ENCODE data around the gene CDKN1C. TPM values are rescaled to one million over a fixed set of nuclear protein-coding genes. Genes with fewer than 3 reads are reported as not detected.

CDKN1C gene
- total and polyA plus RNA-seq, 4 donors, result 2.6 to 10.2 (median 3.5) TPM

DNA sequence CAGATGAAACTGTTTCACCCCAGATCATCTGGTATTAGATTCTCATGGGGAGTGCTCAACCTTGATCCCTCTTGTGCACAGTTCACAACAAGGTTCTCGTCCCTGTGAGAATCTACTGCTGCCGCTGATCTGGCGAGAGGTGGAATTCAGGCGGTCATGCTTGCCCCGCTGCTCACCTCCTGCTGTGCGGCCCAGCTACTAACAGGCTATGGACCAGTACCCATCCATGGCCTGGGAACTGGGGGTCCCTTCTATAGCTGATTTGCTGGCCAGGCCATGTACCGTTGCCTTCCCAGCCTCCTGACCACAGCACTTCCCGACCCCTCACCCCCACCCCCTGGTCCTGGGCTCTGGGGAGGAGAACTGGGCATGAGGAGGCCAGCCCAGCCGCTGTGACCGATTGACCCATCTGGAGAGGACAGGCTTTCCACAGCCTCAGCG lies 41.1 kb upstream of the CDKN1C start (continued):
- TF ChIP-seq, protein P1, sequence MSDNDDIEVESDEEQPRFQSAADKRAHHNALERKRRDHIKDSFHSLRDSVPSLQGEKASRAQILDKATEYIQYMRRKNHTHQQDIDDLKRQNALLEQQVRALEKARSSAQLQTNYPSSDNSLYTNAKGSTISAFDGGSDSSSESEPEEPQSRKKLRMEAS (IDR thresholded peaks at IDR 0.05), result no peak
- no peak for TF ChIP-seq GABPA (IDR thresholded peaks at IDR 0.05 in 1 of 2, conservative IDR thresholded peaks at IDR 0.05 in 1 of 2)
- TF ChIP-seq, protein P2, sequence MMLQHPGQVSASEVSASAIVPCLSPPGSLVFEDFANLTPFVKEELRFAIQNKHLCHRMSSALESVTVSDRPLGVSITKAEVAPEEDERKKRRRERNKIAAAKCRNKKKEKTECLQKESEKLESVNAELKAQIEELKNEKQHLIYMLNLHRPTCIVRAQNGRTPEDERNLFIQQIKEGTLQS (IDR thresholded peaks at IDR 0.05), result no peak
- no peak for TF ChIP-seq TAF1 (conservative IDR thresholded peaks at IDR 0.05)
- TF ChIP-seq JUND (IDR thresholded peaks at IDR 0.05), result no peak

DNA sequence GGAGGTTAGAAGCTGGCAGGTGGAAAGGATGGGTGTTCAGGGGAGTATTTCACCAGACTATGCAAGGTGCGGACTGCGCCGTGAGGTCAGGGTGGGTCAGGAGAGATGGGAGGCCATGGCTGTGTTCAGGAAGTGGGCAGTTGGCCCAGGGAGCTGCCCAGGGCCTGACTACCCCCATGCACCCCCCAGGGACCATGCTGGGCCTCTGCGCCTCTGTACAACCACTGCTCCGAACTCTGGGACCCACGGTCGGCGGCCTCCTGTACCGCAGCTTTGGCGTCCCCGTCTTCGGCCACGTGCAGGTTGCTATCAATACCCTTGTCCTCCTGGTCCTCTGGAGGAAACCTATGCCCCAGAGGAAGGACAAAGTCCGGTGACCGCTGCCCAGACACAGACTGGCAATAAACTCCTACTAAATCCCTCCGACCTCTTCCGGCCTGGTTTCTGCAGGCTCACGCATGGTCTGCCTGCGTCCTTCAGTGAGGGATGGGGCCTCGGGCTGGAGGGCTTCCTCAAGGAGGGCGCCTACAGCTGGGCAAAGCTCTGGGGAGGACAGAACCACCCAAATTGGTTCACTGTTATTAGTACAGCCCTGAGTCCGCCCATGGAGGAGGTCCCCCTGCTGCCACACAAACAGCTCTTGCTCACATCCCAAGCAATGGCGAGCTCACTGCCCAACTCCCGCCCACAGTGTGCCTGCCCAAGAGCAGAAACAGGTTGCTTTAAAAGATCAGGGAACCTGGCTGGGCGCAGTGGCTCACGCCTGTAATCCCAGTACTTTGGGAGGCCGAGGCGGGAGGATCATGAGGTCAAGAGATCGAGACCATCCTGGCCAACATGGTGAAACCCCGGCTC lies 39.5 kb upstream of the CDKN1C start:
- no peaks in the 10 kb centered on the region for H3K27me3 ChIP-seq (ENCODE audit: control insufficient read depth in 4 of 4, insufficient read depth in 4 of 4, low read length in 3 of 4)
- H3K36me3 ChIP-seq (ENCODE audit: control insufficient read depth in 4 of 4, insufficient read depth in 3 of 4, low read depth in 1 of 4, low read length in 3 of 4), result peaks cover 0 to 2% (median 0%) of the 10 kb centered on the region in 4 donors
- no peak overlapping the region for H3K27ac ChIP-seq (ENCODE audit: low read depth in 1 of 2, low read length in 2 of 2)
- peak; percentile 53 to 60 for TF ChIP-seq HNF4A (conservative IDR thresholded peaks at IDR 0.05)
- TF ChIP-seq, protein P1 (IDR thresholded peaks at IDR 0.05), result no peak
- no peak for TF ChIP-seq FOXA1 (IDR thresholded peaks at IDR 0.05)
- no peak for TF ChIP-seq TAF1 (conservative IDR thresholded peaks at IDR 0.05)
- no peak for TF ChIP-seq YY1 (IDR thresholded peaks at IDR 0.05)
- H3K9me3 ChIP-seq (ENCODE audit: control insufficient read depth in 4 of 4, low read length in 3 of 4), result no peaks in the 10 kb centered on the region
- no peak for DNase-seq (ENCODE audit: low spot score)
- WGBS, result 86% methylated on average over 30 of the region's 30 CpGs
- peaks cover 5 to 16% (median 14%) of the 10 kb centered on the region in 4 donors for H3K4me1 ChIP-seq (ENCODE audit: control insufficient read depth in 4 of 4, insufficient read depth in 4 of 4, low read length in 3 of 4)
- H3K4me3 ChIP-seq (ENCODE audit: low read depth in 1 of 3, low read length in 3 of 3), result no peak overlapping the region
- H3K9ac ChIP-seq (ENCODE audit: low read depth in 1 of 2, low read length in 2 of 2), result no peak overlapping the region

DNA sequence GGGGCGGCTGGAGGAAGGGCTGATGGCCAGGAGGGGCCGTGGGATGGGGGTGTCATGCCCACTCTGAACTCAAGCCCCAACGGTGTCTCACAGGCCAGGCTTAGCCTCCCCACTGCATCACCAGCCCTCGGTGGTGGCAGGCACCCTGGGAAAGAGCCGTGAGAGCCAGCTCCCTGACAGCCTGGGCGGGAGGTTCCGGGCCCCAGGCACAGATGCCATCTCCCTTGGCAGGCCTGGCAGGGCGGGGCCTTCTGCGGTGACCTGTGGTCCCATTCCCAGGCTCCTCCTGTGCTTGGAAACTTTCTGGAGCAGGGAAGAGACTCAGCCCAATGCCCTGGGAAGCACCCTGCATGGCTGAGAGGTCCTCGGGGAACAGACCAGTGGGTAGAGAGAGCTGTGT lies 38.8 kb upstream of the CDKN1C start:
- DNase-seq (ENCODE audit: low spot score), result no peak
- no peak overlapping the region for H3K9ac ChIP-seq (ENCODE audit: low read depth in 1 of 2, low read length in 2 of 2)
- H3K9me3 ChIP-seq (ENCODE audit: control insufficient read depth in 4 of 4, low read length in 3 of 4), result no peaks in the 10 kb centered on the region

More for the DNA sequence above, 38.8 kb upstream of the CDKN1C start:
- TF ChIP-seq TAF1 (conservative IDR thresholded peaks at IDR 0.05) (no peak), YY1 (IDR thresholded peaks at IDR 0.05) (no peak), NR2F2 (IDR thresholded peaks at IDR 0.05) (no peak), SP1 (IDR thresholded peaks at IDR 0.05) (no peak), EGR1 (IDR thresholded peaks at IDR 0.05; ENCODE audit: low read depth in 2 of 2) (no peak), FOXA2 (IDR thresholded peaks at IDR 0.05) (no peak), JUND (IDR thresholded peaks at IDR 0.05) (no peak), FOXA1 (IDR thresholded peaks at IDR 0.05) (no peak), HNF4A (conservative IDR thresholded peaks at IDR 0.05) (no peak), RAD21 (IDR thresholded peaks at IDR 0.05) (no peak), HNF4G (IDR thresholded peaks at IDR 0.05) (no peak), RXRA (IDR thresholded peaks at IDR 0.05) (no peak), GABPA (IDR thresholded peaks at IDR 0.05 in 1 of 2, conservative IDR thresholded peaks at IDR 0.05 in 1 of 2) (no peak)
- TF ChIP-seq, protein P3, sequence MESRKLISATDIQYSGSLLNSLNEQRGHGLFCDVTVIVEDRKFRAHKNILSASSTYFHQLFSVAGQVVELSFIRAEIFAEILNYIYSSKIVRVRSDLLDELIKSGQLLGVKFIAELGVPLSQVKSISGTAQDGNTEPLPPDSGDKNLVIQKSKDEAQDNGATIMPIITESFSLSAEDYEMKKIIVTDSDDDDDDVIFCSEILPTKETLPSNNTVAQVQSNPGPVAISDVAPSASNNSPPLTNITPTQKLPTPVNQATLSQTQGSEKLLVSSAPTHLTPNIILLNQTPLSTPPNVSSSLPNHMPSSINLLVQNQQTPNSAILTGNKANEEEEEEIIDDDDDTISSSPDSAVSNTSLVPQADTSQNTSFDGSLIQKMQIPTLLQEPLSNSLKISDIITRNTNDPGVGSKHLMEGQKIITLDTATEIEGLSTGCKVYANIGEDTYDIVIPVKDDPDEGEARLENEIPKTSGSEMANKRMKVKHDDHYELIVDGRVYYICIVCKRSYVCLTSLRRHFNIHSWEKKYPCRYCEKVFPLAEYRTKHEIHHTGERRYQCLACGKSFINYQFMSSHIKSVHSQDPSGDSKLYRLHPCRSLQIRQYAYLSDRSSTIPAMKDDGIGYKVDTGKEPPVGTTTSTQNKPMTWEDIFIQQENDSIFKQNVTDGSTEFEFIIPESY (IDR thresholded peaks at IDR 0.05), result no peak
- TF ChIP-seq, protein P4, sequence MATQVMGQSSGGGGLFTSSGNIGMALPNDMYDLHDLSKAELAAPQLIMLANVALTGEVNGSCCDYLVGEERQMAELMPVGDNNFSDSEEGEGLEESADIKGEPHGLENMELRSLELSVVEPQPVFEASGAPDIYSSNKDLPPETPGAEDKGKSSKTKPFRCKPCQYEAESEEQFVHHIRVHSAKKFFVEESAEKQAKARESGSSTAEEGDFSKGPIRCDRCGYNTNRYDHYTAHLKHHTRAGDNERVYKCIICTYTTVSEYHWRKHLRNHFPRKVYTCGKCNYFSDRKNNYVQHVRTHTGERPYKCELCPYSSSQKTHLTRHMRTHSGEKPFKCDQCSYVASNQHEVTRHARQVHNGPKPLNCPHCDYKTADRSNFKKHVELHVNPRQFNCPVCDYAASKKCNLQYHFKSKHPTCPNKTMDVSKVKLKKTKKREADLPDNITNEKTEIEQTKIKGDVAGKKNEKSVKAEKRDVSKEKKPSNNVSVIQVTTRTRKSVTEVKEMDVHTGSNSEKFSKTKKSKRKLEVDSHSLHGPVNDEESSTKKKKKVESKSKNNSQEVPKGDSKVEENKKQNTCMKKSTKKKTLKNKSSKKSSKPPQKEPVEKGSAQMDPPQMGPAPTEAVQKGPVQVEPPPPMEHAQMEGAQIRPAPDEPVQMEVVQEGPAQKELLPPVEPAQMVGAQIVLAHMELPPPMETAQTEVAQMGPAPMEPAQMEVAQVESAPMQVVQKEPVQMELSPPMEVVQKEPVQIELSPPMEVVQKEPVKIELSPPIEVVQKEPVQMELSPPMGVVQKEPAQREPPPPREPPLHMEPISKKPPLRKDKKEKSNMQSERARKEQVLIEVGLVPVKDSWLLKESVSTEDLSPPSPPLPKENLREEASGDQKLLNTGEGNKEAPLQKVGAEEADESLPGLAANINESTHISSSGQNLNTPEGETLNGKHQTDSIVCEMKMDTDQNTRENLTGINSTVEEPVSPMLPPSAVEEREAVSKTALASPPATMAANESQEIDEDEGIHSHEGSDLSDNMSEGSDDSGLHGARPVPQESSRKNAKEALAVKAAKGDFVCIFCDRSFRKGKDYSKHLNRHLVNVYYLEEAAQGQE (IDR thresholded peaks at IDR 0.05), result no peak
- TF ChIP-seq, protein P2 (IDR thresholded peaks at IDR 0.05), result no peak
- no peak overlapping the region for H3K27ac ChIP-seq (ENCODE audit: low read depth in 1 of 2, low read length in 2 of 2)
- no peak overlapping the region for H3K4me3 ChIP-seq (ENCODE audit: low read depth in 1 of 3, low read length in 3 of 3)
- 86% methylated on average over 10 of the region's 10 CpGs for WGBS
- H3K36me3 ChIP-seq (ENCODE audit: control insufficient read depth in 4 of 4, insufficient read depth in 3 of 4, low read depth in 1 of 4, low read length in 3 of 4), result peaks cover 0 to 2% (median 0%) of the 10 kb centered on the region in 4 donors
- H3K27me3 ChIP-seq (ENCODE audit: control insufficient read depth in 4 of 4, insufficient read depth in 4 of 4, low read length in 3 of 4), result no peaks in the 10 kb centered on the region
- H3K4me1 ChIP-seq (ENCODE audit: control insufficient read depth in 4 of 4, insufficient read depth in 4 of 4, low read length in 3 of 4), result peaks cover 0 to 12% (median 8%) of the 10 kb centered on the region in 4 donors

Measured in liver (tissue), 9 donors.